HTERT RPE-1 (cell line): ENCODE measurements around the gene EARS2.
"Not testable (repeated sequence)": the region's sequence is repeated elsewhere in the genome, so short reads cannot be mapped to it uniquely, and the experiment has no call there.

Source experiments
- in situ Hi-C: fragments of 300-500 bp; cut with MboI; formaldehyde crosslinking; loops from 4 replicates; pipeline ENCODE4 v1.14.3; 2020; ENCODE audit warnings: low sequenced_read_pairs

The EARS2 gene

GRCh38 chr16:23556881-23557778 is at the start of gene EARS2, which contains the start of gene UBFD1:
Gene EARS2, minus strand, starts transcription at chr16:23557350. Its CDS starts 7 bp downstream, at chr16:23557343.
Gene UBFD1, plus strand, starts transcription at chr16:23557727. Its CDS starts 16 bp downstream, at chr16:23557743.
- in situ Hi-C loops, result no loop called here

- in situ Hi-C loops, result no loop called here
These were observed 40.0 kb upstream of the EARS2 start for GRCh38 chr16:23597003-23597756.

GRCh38 chr16:23595951-23596720 is 39.0 kb upstream of the EARS2 start, which contains the start of gene NDUFAB1:
Gene NDUFAB1, minus strand, starts transcription at chr16:23596316. Its CDS starts 26 bp downstream, at chr16:23596290.
- in situ Hi-C loops, result no loop called here

GRCh38 chr16:23595246-23595950 is 38.2 kb upstream of the EARS2 start:
- in situ Hi-C loops, result no loop called here

- in situ Hi-C loops, result no loop called here
These were observed 37.0 kb upstream of the EARS2 start for GRCh38 chr16:23594186-23594585.

GRCh38 chr16:23590181-23590580 is 33.0 kb upstream of the EARS2 start:
- in situ Hi-C loops, result no loop called here

GRCh38 chr16:23587726-23588125 is 30.6 kb upstream of the EARS2 start:
- in situ Hi-C loops, result no loop called here

GRCh38 chr16:23584186-23585076 is 27.3 kb upstream of the EARS2 start:
- in situ Hi-C loops, result no loop called here

- in situ Hi-C loops, result not testable (repeated sequence)
These were observed 26.1 kb upstream of the EARS2 start for GRCh38 chr16:23583271-23583670.

- in situ Hi-C loops, result no loop called here
These were observed 24.6 kb upstream of the EARS2 start for GRCh38 chr16:23581764-23582163.

GRCh38 chr16:23580391-23580790 is 23.2 kb upstream of the EARS2 start:
- in situ Hi-C loops, result no loop called here

- in situ Hi-C loops, result no loop called here
These were observed 22.2 kb upstream of the EARS2 start for GRCh38 chr16:23579371-23579770.

GRCh38 chr16:23578101-23578830 is 21.1 kb upstream of the EARS2 start:
- in situ Hi-C loops, result no loop called here

- in situ Hi-C loops, result no loop called here
These were observed 20.3 kb upstream of the EARS2 start for GRCh38 chr16:23577493-23577892.

GRCh38 chr16:23575834-23576233 is 18.7 kb upstream of the EARS2 start:
- in situ Hi-C loops, result no loop called here

- in situ Hi-C loops, result no loop called here
These were observed 16.7 kb upstream of the EARS2 start for GRCh38 chr16:23573817-23574216.

- in situ Hi-C loops, result no loop called here
These were observed 15.2 kb upstream of the EARS2 start for GRCh38 chr16:23572394-23572793.

- in situ Hi-C loops, result no loop called here
These were observed 14.7 kb upstream of the EARS2 start for GRCh38 chr16:23571895-23572294.
